ENCODE measurements around the gene ATG13. TPM values are rescaled to one million over a fixed set of nuclear protein-coding genes. Genes with fewer than 3 reads are reported as not detected.

ATG13 gene
- total RNA-seq, 1 experiment from 2014 or later = 69.2 TPM

GRCh38 chr11:46574656-46575055 is 42.7 kb upstream of the ATG13 start:
- BruUV-seq (replicated peaks) = no TSS peak
- Histone ChIP-seq H3K27me3 (ENCODE audit: insufficient read depth, low read length) (no peaks in the 10 kb centered on the region), H3K9me2 (ENCODE audit: insufficient read depth) (no peaks in the 10 kb centered on the region), H3K27ac (ENCODE audit: low read depth, low read length) (no peak overlapping the region), H2AFZ (ENCODE audit: low read depth, low read length, poor library complexity, severe bottlenecking) (no peak overlapping the region), H3K79me2 (ENCODE audit: insufficient read depth, low read length) (peaks cover 64% of the 10 kb centered on the region), H3K4me1 (ENCODE audit: control insufficient read depth in 1 of 2, insufficient read depth in 2 of 2, low read length in 2 of 2) (peaks cover 6 to 12% of the 10 kb centered on the region in 2 experiments; a peak in 3 of 4 replicates), H3K4me3 (replicated peaks in 1 of 2; ENCODE audit: low read depth in 1 of 2, low read length in 2 of 2) (no peak overlapping the region), H3K9me3 (ENCODE audit: control insufficient read depth in 1 of 2, insufficient read depth in 1 of 2, low read depth in 1 of 2, low read length in 2 of 2) (no peaks in the 10 kb centered on the region), H3K36me3 (ENCODE audit: control insufficient read depth in 1 of 2, insufficient read depth in 2 of 2, low read length in 2 of 2) (no peaks in the 10 kb centered on the region), H3K9ac (ENCODE audit: low read length) (no peak overlapping the region), H3K4me2 (ENCODE audit: low read length) (no peak overlapping the region), H4K20me1 (ENCODE audit: insufficient read depth) (peaks cover 5% of the 10 kb centered on the region; the same call in 1 of the 2 replicates)
- ChIA-PET CTCF (no interaction called here), POLR2A (interaction anchor here (1.0 kb wide), 1 partner anchor 19 kb away, joined by 4 read pairs; the partner anchor contains the start of gene AMBRA1), RAD21 (ENCODE audit: low non-redundant PET in 1 of 2, low total read pairs in 2 of 2, uncharacterized antibody in 2 of 2, unreplicated experiment in 2 of 2) (no interaction called here)
- no peak for TF ChIP-seq EZH2phosphoT487 (IDR thresholded peaks at IDR 0.05; ENCODE audit: borderline replicate concordance)
- TF ChIP-seq SIN3A (IDR thresholded peaks at IDR 0.05; ENCODE audit: low read depth) = no peak
- TF ChIP-seq REST (IDR thresholded peaks at IDR 0.05; ENCODE audit: low read depth) = no peak
- TF ChIP-seq EGR1 (IDR thresholded peaks at IDR 0.05; ENCODE audit: low read depth) = no peak
- no peak for TF ChIP-seq ELF1 (IDR thresholded peaks at IDR 0.05; ENCODE audit: borderline replicate concordance, low read depth)
- TF ChIP-seq CBX3 (IDR thresholded peaks at IDR 0.05; ENCODE audit: low read depth) = no peak
- no peak for TF ChIP-seq YY1 (IDR thresholded peaks at IDR 0.05; ENCODE audit: extremely low read depth, insufficient replicate concordance, low read depth, low read length)
- no peak for TF ChIP-seq RAD21 (IDR thresholded peaks at IDR 0.05; ENCODE audit: low read depth)
- TF ChIP-seq EZH2 (IDR thresholded peaks at IDR 0.05) = no peak
- no peak for TF ChIP-seq ZBTB33 (IDR thresholded peaks at IDR 0.05; ENCODE audit: extremely low read depth, insufficient replicate concordance, low read length)
- no peak for TF ChIP-seq POLR2A (IDR thresholded peaks at IDR 0.05; ENCODE audit: borderline replicate concordance, extremely low read depth, insufficient read depth, insufficient read length)
- TF ChIP-seq ZFX (IDR thresholded peaks at IDR 0.05) = no peak
- no peak for TF ChIP-seq TCF7L2 (IDR thresholded peaks at IDR 0.05; ENCODE audit: borderline replicate concordance, extremely low read depth, insufficient read depth, insufficient read length)
- TF ChIP-seq POLR2AphosphoS5 (IDR thresholded peaks at IDR 0.05; ENCODE audit: low read depth, low read length) = no peak
- no peak for TF ChIP-seq SP1 (IDR thresholded peaks at IDR 0.05; ENCODE audit: low read depth)
- TF ChIP-seq CTCF (IDR thresholded peaks at IDR 0.05 in 2 of 3, conservative IDR thresholded peaks at IDR 0.05 in 1 of 3; ENCODE audit: borderline replicate concordance in 1 of 3, insufficient read depth in 1 of 3, low read depth in 2 of 3, low read length in 2 of 3) = no peak
- no peak for TF ChIP-seq ZNF274 (IDR thresholded peaks at IDR 0.05; ENCODE audit: low read depth, low read length)
- TF ChIP-seq CEBPB (IDR thresholded peaks at IDR 0.05; ENCODE audit: low read depth) = no peak
- DNase-seq (ENCODE audit: low read depth, low spot score) (no peak), ATAC-seq (no peak)
- intact Hi-C loops (cut with micrococcal nuclease) = no loop called here
